Activated T-helper 1 cell treated with anti-CD3 and anti-CD28 coated beads, Interleukin-12 subunit alpha, Interleukin-12 subunit beta, Interleukin-2, Interleukin-4 antibody, amounts not matched to agents 30 ng/mL and 10 ng/mL and 1 ng/mL, durations not matched to agents 14 hours and 24 hours and 36 hours (primary cell): ENCODE measurements around the gene PANX1. TPM values are rescaled to one million over a fixed set of nuclear protein-coding genes. Genes with fewer than 3 reads are reported as not detected.
A peak's percentile ranks its signal among the peaks of the same experiment; 100 is the strongest.

Source experiments
- DNase-seq: peaks from one replicate; pipeline ENCODE4 v3.0.0; 2021; ENCODE audit warnings: low spot score
- H3K27ac Mint-ChIP-seq: one replicate; pipeline ENCODE4 v1.8.0; 2021; ENCODE audit warnings: mild to moderate bottlenecking, mixed read lengths
- H3K27me3 Mint-ChIP-seq: one replicate; pipeline ENCODE4 v1.8.0; 2022; ENCODE audit warnings: mild to moderate bottlenecking, moderate library complexity, mixed read lengths; ENCODE audit not compliant: insufficient read depth
- H3K36me3 Mint-ChIP-seq: one replicate; pipeline ENCODE4 v1.8.0; 2021; ENCODE audit warnings: low read depth, mixed read lengths
- H3K4me1 Mint-ChIP-seq: one replicate; pipeline ENCODE4 v1.8.0; 2021; ENCODE audit warnings: low read depth, mixed read lengths
- H3K4me3 Mint-ChIP-seq: one replicate; pipeline ENCODE4 v1.8.0; 2021; ENCODE audit warnings: mild to moderate bottlenecking, moderate library complexity, mixed read lengths
- H3K9me3 Mint-ChIP-seq: one replicate; pipeline ENCODE4 v1.8.0; 2021; ENCODE audit warnings: mixed read lengths
- intact Hi-C: fragments of 100-400 bp; cut with micrococcal nuclease; formaldehyde crosslinking; loops from one replicate; pipeline ENCODE4 v1.15.1; 2024
- total RNA-seq: library from RNA; stranded (reverse); gene quantifications from 2 replicates; pipeline ENCODE4 v1.2.3, GENCODE V29; 2022

Gene PANX1
- total RNA-seq, 1 donor from 2014 or later: 20.8 TPM

DNA sequence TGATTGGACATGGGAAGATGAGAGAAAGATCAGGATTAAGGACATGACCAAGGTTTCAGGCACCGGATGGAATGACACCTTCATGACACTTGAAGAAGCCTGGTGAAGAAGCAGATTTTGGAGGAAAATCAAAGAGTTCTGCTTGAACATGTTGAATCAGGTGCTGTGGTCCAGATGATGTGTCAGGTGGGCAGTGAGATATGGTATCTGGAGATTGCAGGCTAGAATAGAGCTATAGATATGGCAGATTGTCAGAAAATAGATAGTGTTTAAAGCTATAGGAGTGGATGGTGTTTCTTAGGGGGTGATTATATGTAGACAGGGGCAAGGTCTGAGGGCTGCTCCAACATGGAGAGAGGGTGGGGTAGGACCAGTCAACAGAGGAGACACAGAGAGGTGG lies 40.2 kb downstream of the PANX1 start:
- no peak overlapping the region for H3K27ac Mint-ChIP-seq
- no peak overlapping the region for H3K4me3 Mint-ChIP-seq
- no peak for DNase-seq
- intact Hi-C loops: loop anchor here (5.0 kb wide), 1 partner anchor 37 kb away; no protein-coding TSS in a partner anchor
- no peaks in the 10 kb centered on the region for H3K27me3 Mint-ChIP-seq
- peaks cover 8% of the 10 kb centered on the region for H3K36me3 Mint-ChIP-seq
- no peaks in the 10 kb centered on the region for H3K9me3 Mint-ChIP-seq
- peaks cover 16% of the 10 kb centered on the region for H3K4me1 Mint-ChIP-seq

DNA sequence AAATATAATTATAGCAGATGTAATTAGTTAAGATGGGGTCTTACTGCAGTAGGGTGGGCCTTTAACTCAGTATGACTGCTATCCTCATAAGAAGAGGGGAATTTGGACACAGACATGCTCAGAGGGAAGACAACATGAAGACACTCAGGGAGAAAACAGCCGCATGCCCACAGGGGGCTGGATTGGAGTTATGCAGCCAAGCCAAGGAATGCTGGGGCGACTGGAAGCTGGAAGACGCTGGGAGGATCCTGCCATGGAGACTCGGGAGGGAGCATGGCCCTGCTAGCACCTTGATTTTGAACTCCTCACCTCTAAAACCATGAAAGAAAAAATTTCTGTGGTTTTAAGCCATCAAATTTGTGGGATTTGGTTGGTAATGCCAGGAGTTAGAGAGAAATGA lies 40.9 kb downstream of the PANX1 start:
- intact Hi-C loops: loop anchor here (5.0 kb wide), 1 partner anchor 37 kb away; no protein-coding TSS in a partner anchor
- H3K4me1 Mint-ChIP-seq: peaks cover 16% of the 10 kb centered on the region
- no peak for DNase-seq
- H3K9me3 Mint-ChIP-seq: no peaks in the 10 kb centered on the region
- H3K27me3 Mint-ChIP-seq: no peaks in the 10 kb centered on the region
- no peak overlapping the region for H3K4me3 Mint-ChIP-seq
- H3K36me3 Mint-ChIP-seq: peaks cover 8% of the 10 kb centered on the region
- H3K27ac Mint-ChIP-seq: no peak overlapping the region

DNA sequence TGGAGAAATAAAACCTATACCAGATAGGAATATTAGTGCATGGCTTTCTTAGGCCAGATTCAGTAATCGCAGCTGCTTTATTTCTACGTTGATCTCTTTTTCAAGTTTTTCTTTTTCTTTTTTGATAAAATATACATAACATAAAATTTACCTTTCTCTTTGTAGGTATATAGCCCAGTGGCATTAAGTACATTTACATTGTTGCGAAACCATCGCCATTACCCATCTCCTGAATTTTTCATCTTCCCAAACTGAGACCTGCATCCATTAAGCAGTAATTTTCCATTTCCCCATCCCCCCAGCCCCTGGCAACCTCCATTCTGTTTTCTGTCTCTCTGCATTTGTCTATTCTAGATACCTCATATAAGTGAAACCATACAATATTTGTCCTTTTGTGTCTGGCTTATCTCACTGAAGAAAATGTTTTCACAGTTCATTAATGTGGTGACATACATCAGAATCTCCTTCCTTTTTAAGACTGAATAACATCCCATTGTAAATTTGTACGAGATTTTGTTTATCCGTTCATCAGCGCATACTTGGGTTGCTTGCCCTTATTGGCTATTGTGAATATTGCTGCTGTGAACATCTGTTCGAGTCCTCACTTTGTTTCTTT lies 41.4 kb downstream of the PANX1 start:
- no peak overlapping the region for H3K27ac Mint-ChIP-seq
- peaks cover 8% of the 10 kb centered on the region for H3K36me3 Mint-ChIP-seq
- H3K27me3 Mint-ChIP-seq: no peaks in the 10 kb centered on the region
- DNase-seq: no peak
- peaks cover 16% of the 10 kb centered on the region for H3K4me1 Mint-ChIP-seq
- intact Hi-C loops: loop anchor here (5.0 kb wide), 2 partner anchors 38 to 322 kb away; partner anchors contain the start of genes ANKRD49 and MRE11
- H3K4me3 Mint-ChIP-seq: no peak overlapping the region
- H3K9me3 Mint-ChIP-seq: no peaks in the 10 kb centered on the region

DNA sequence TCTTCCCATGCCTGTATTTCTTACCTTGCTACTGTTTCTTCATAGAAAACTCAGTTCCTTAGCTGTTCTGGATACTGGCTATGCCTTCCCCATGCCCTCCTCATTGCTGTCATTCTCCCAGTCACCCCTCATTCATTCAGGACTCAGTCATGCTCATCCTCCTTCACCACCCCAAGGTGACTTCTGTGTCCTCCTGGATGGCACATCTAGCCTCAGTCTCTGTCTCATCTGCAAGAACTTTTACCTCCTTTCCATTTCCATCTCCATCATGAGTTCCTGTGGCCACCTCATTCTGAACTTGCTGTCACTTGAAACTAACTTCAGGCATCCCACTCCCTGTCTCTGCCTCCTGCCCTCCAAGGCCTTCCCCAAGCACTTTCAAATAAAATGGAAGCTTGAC lies 42.3 kb downstream of the PANX1 start:
- peak overlapping the region; percentile 11 for H3K27ac Mint-ChIP-seq
- peaks cover 7% of the 10 kb centered on the region for H3K36me3 Mint-ChIP-seq
- H3K9me3 Mint-ChIP-seq: no peaks in the 10 kb centered on the region
- no peaks in the 10 kb centered on the region for H3K27me3 Mint-ChIP-seq
- DNase-seq: no peak
- no peak overlapping the region for H3K4me3 Mint-ChIP-seq
- H3K4me1 Mint-ChIP-seq: peaks cover 16% of the 10 kb centered on the region
- intact Hi-C loops: loop anchor here (1.0 to 5.0 kb wide), 2 partner anchors 154 to 321 kb away; partner anchors contain the start of genes ANKRD49 and MRE11

DNA sequence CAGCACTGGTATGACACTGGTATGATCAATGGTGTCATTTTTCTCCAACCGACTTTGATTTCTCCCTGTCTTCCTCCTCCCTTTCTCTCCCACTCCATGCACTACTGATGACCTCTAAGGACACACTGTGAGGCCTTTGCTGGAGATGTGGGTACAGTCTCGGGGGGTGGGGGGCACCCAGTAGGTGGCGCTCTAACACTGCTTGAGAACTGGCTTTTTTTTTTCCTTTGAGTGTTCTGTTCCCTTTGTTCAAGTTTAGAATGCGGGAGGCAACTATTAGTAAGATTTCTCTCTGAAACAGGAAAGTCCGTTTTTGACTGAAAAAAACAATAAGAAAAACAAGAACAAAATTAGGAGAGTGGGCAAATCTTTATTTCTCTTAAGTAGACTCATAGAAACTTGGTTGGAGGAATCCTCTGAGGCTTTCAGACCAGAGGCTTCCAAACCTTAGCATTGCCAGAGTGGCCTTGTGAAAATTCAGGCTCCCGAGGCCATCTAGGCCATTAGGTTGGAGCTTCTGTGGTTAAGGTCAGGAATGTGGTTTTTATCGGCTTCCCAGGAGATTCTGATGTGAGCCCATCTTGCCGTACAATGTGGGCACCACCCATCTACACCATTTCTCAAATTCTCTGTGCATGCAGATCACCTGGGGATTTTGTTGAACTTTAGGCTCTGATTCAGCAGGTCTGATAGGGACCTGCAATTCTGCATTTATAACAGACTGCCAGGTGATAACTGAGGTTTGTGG lies 43.2 kb downstream of the PANX1 start:
- Mint-ChIP-seq H3K9me3 (no peaks in the 10 kb centered on the region), H3K27ac (no peak overlapping the region), H3K4me1 (peaks cover 16% of the 10 kb centered on the region), H3K36me3 (peaks cover 4% of the 10 kb centered on the region), H3K4me3 (no peak overlapping the region), H3K27me3 (no peaks in the 10 kb centered on the region)
- intact Hi-C loops: loop anchor here (1.0 to 5.0 kb wide), 2 partner anchors 153 to 320 kb away; partner anchors contain the start of genes ANKRD49 and MRE11
- no peak for DNase-seq

DNA sequence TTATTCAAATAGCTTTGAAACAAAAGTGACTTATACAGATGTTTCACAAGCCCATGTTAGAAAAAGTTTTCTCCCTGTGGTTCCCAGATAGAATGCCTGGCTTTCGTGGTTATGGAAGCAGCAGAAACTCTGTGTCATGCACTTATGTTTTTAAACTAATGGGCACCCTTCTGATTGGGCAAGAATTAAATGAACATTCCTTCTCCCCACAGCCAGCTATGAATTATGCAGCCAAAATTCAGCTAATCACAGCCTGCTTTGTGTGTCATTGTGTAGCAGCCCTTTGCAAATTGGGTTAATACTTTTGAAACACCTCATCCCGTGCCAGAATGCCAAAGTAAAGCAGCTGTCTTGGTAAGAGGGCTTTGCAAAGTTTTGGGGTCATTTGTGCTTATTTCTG lies 46.9 kb downstream of the PANX1 start:
- no peak for DNase-seq
- peaks cover 11% of the 10 kb centered on the region for H3K36me3 Mint-ChIP-seq
- H3K27me3 Mint-ChIP-seq: no peaks in the 10 kb centered on the region
- H3K4me3 Mint-ChIP-seq: no peak overlapping the region
- no peaks in the 10 kb centered on the region for H3K9me3 Mint-ChIP-seq
- H3K4me1 Mint-ChIP-seq: peaks cover 16% of the 10 kb centered on the region
- no peak overlapping the region for H3K27ac Mint-ChIP-seq
- intact Hi-C loops: no loop called here

DNA sequence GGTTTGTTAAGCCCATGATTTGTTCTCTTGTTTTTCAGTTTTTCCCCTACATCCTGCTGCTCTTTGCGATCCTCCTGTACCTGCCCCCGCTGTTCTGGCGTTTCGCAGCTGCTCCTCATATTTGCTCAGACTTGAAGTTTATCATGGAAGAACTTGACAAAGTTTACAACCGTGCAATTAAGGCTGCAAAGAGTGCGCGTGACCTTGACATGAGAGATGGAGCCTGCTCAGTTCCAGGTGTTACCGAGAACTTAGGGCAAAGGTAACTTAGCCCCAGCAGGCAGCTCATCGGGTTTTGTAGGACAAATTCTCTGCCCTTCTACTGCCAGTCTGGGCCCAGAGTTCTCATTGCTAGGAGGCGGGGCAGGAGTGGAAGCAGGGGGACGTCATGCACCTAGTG lies 49.7 kb downstream of the PANX1 start:
- H3K27ac Mint-ChIP-seq: no peak overlapping the region
- intact Hi-C loops: no loop called here
- H3K36me3 Mint-ChIP-seq: peaks cover 15% of the 10 kb centered on the region
- H3K4me1 Mint-ChIP-seq: peaks cover 5% of the 10 kb centered on the region
- no peaks in the 10 kb centered on the region for H3K27me3 Mint-ChIP-seq
- no peak for DNase-seq
- no peaks in the 10 kb centered on the region for H3K9me3 Mint-ChIP-seq
- H3K4me3 Mint-ChIP-seq: no peak overlapping the region

DNA sequence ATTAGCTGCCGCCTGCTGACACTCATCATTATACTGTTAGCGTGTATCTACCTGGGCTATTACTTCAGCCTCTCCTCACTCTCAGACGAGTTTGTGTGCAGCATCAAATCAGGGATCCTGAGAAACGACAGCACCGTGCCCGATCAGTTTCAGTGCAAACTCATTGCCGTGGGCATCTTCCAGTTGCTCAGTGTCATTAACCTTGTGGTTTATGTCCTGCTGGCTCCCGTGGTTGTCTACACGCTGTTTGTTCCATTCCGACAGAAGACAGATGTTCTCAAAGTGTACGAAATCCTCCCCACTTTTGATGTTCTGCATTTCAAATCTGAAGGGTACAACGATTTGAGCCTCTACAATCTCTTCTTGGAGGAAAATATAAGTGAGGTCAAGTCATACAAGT lies 51.1 kb downstream of the PANX1 start:
- DNase-seq: no peak
- Mint-ChIP-seq H3K4me3 (no peak overlapping the region), H3K9me3 (no peaks in the 10 kb centered on the region), H3K4me1 (no peaks in the 10 kb centered on the region), H3K36me3 (peaks cover 15% of the 10 kb centered on the region), H3K27ac (no peak overlapping the region), H3K27me3 (no peaks in the 10 kb centered on the region)
- intact Hi-C loops: loop anchor here (5.0 kb wide), 2 partner anchors 32 to 52 kb away; partner anchors contain the start of gene PANX1

DNA sequence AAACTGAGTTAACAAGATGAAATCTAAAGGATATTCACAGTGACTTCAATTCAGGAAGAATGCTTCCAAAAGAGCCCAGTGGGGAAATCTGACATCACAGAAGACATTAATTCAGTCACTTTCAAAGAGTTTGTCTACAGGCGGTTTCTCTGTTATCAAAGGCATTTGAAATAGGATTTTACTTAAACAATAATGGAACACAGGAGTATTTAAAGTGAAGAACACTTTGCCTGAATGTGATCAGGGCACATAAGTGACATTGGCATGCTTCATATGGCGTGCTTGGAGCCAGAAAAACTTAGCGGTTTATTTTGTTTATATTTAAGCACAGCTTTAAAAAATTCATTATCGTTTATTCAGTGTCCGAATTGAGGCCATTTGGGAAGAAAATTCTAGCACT lies 52.9 kb downstream of the PANX1 start:
- no peak overlapping the region for H3K4me3 Mint-ChIP-seq
- H3K27me3 Mint-ChIP-seq: no peaks in the 10 kb centered on the region
- no peak overlapping the region for H3K27ac Mint-ChIP-seq

DNA sequence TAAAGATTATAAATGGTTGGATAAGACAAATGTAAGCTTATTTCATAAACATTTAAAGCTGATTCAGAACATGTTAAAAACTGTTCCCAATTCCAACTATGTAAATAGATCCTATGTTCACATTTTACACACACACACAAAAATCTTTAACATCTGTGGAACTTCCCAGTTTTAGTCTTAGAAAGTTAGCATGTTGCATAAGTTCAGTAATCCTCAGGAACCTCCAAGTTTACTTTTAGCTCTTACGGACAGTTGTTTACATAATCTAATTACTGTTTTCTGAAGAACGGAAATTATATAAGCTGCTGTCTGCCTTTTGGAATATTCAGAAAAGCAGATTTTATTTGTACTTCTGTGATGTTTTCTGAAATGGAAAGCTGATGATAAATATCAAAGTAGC lies 53.3 kb downstream of the PANX1 start:
- Mint-ChIP-seq H3K4me1 (no peaks in the 10 kb centered on the region), H3K9me3 (no peaks in the 10 kb centered on the region), H3K4me3 (no peak overlapping the region), H3K27me3 (no peaks in the 10 kb centered on the region), H3K36me3 (peaks cover 15% of the 10 kb centered on the region), H3K27ac (no peak overlapping the region)
- no peak for DNase-seq
- intact Hi-C loops: loop anchor here (5.0 kb wide), 2 partner anchors 35 to 55 kb away; partner anchors contain the start of gene PANX1

More for the DNA sequence above, 52.9 kb downstream of the PANX1 start:
- Mint-ChIP-seq H3K9me3 (no peaks in the 10 kb centered on the region), H3K4me1 (no peaks in the 10 kb centered on the region), H3K36me3 (peaks cover 15% of the 10 kb centered on the region)
- intact Hi-C loops: loop anchor here (5.0 kb wide), 2 partner anchors 34 to 54 kb away; partner anchors contain the start of gene PANX1
- DNase-seq: no peak

DNA sequence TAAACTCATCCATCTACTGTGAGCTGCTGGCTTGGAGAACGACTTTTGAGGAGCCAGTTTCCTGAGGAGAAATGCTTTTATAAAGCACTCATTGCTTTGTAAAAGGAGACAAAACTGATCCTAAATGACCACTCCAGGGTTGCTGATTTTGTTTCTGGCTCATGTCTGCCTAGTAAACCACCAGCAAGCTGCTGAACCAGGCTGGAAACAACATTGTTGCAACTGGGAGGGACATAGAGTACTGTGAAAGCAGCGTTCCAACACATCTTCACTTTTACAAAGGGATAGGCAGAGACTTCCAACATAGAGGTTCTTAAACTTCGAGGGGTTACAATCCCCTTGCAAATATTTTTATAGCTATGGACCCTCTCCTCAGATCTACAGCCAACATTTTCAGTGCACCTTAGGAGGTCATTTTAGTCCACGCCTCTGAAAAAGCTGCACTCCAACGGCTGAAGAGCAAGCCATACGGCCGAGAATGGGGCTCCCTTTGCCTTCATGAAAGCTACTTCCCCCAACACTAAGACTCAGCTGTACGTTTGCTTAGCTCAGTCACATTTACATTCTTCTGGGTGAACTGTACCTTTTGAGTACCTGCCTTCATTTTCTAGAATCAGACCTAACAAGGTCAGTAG lies 54.7 kb downstream of the PANX1 start:
- no peak overlapping the region for H3K4me3 Mint-ChIP-seq
- intact Hi-C loops: loop anchor here (5.0 kb wide), 2 partner anchors 36 to 56 kb away; partner anchors contain the start of gene PANX1
- no peak for DNase-seq

DNA sequence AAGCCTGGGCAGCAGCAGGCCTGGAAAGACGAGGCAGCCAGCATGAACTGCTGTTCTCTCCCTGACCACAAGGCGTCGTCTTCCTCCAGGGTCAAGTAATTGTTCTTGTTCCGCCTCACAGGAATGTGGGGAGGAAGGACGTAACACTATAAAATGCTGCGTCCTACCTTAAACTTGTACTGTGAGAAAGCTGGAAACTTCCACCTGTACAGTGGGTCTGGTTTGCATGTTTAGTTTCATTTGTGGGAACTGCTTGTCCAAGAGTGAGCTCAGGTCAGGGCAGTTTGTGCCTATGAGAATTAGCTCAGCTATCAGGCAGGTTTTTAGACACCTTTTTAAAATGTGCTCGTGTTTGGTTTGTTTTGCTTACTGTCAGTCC lies 55.2 kb downstream of the PANX1 start:
- Mint-ChIP-seq H3K4me3 (no peak overlapping the region), H3K36me3 (peaks cover 15% of the 10 kb centered on the region), H3K4me1 (no peaks in the 10 kb centered on the region), H3K27ac (no peak overlapping the region), H3K27me3 (no peaks in the 10 kb centered on the region), H3K9me3 (peaks cover 3% of the 10 kb centered on the region)
- intact Hi-C loops: loop anchor here (1.0 to 5.0 kb wide), 3 partner anchors 37 to 320 kb away; partner anchors contain the start of gene PANX1
- no peak for DNase-seq

More for the DNA sequence above, 54.7 kb downstream of the PANX1 start:
- Mint-ChIP-seq H3K4me1 (no peaks in the 10 kb centered on the region), H3K9me3 (no peaks in the 10 kb centered on the region), H3K36me3 (peaks cover 15% of the 10 kb centered on the region), H3K27me3 (no peaks in the 10 kb centered on the region), H3K27ac (no peak overlapping the region)
